AG04450 (cell line): Measurements from ENCODE around the gene MYL4. TPM values are rescaled to one million over a fixed set of nuclear protein-coding genes. Genes with fewer than 3 reads are reported as not detected.
"Not testable (repeated sequence)": the region's sequence is repeated elsewhere in the genome, so short reads cannot be mapped to it uniquely, and the experiment has no call there.

Source experiments
- CTCF ChIA-PET: fragments of 300-600, 350-600 bp; formaldehyde crosslinking; extraction: SDS; loops from one replicate; lab custom pipeline; 2022; ENCODE audit warnings: antibody characterized with exemption, inconsistent platforms; lab: Charles Lee
- POLR2A ChIA-PET: fragments of 350-600 bp; formaldehyde crosslinking; extraction: SDS; loops from one replicate; lab custom pipeline; 2021; ENCODE audit warnings: antibody characterized with exemption, inconsistent platforms; lab: Yijun Ruan, JAX
- DNase-seq: peaks from one replicate; pipeline ENCODE4 v3.0.0-alpha.2; 2011; ENCODE audit warnings: low read depth, low spot score
- H3K27ac ChIP-seq: one replicate; pipeline ENCODE4 v1.5.1; 2012; ENCODE audit warnings: low read depth, low read length, control low read depth
- H3K27me3 ChIP-seq: one replicate; pipeline ENCODE4 v1.6.0; 2012; ENCODE audit warnings: low read length; ENCODE audit not compliant: control insufficient read depth, insufficient read depth
- H3K4me3 ChIP-seq: 2 replicates; pipeline ENCODE4 v1.5.1; 2011; ENCODE audit warnings: mild to moderate bottlenecking, low read depth, low read length, control low read depth
- H3K9me3 ChIP-seq: 2 replicates; pipeline ENCODE4 v1.5.1; 2012; ENCODE audit warnings: low read length; ENCODE audit not compliant: control insufficient read depth, insufficient read depth
- CTCF ChIP-seq: IDR thresholded peaks from 2 replicates; pipeline ENCODE4 v1.5.1; 2011; ENCODE audit warnings: low read depth, low read length, control low read depth, inconsistent platforms
- polyA plus RNA-seq: library from polyadenylated mRNA; depleted of rRNA; stranded (reverse); fragments of >200 nt; gene quantifications from 2 replicates; pipeline ENCODE4 v1.2.3, GENCODE V29; 2011

MYL4 gene
- polyA plus RNA-seq, 1 experiment: 0.19 TPM

GRCh38 chr17:47170710-47171109, 38.4 kb upstream of the MYL4 start:
- H3K4me3 ChIP-seq: no peak overlapping the region
- ChIA-PET POLR2A (no interaction called here), CTCF (no interaction called here)
- no peaks in the 10 kb centered on the region for H3K27me3 ChIP-seq
- no peak overlapping the region for H3K27ac ChIP-seq
- DNase-seq: no peak
- TF ChIP-seq CTCF: no peak
- H3K9me3 ChIP-seq: no peaks in the 10 kb centered on the region

GRCh38 chr17:47172696-47173565, 36.2 kb upstream of the MYL4 start:
- POLR2A ChIA-PET: no interaction called here
- H3K27me3 ChIP-seq: no peaks in the 10 kb centered on the region
- no peaks in the 10 kb centered on the region for H3K9me3 ChIP-seq
- no peak for DNase-seq
- CTCF ChIA-PET: interaction anchor here (0.6 kb wide), 2 partner anchors 8 to 12 kb away, joined by 3 read pairs; no protein-coding TSS in a partner anchor
- TF ChIP-seq CTCF: no peak
- no peak overlapping the region for H3K4me3 ChIP-seq
- H3K27ac ChIP-seq: no peak overlapping the region

GRCh38 chr17:47174823-47175222, 34.3 kb upstream of the MYL4 start:
- POLR2A ChIA-PET: not testable (repeated sequence)
- CTCF ChIA-PET: interaction anchor here (0.9 kb wide), 1 partner anchor 141 kb away, joined by 3 read pairs; no protein-coding TSS in a partner anchor

GRCh38 chr17:47176389-47176826, 32.7 kb upstream of the MYL4 start:
- ChIA-PET POLR2A (no interaction called here), CTCF (no interaction called here)
- Histone ChIP-seq H3K27ac (no peak overlapping the region), H3K9me3 (no peaks in the 10 kb centered on the region), H3K27me3 (no peaks in the 10 kb centered on the region), H3K4me3 (no peak overlapping the region)
- no peak for DNase-seq
- TF ChIP-seq CTCF: no peak

More at GRCh38 chr17:47174823-47175222, 34.3 kb upstream of the MYL4 start:
- not testable (repeated sequence) for H3K9me3 ChIP-seq, H3K27me3 ChIP-seq, DNase-seq, H3K4me3 ChIP-seq, H3K27ac ChIP-seq

GRCh38 chr17:47177261-47177660, 31.9 kb upstream of the MYL4 start:
- H3K27me3 ChIP-seq: no peaks in the 10 kb centered on the region
- H3K4me3 ChIP-seq: no peak overlapping the region
- DNase-seq: no peak
- TF ChIP-seq CTCF: no peak
- CTCF ChIA-PET: no interaction called here
- H3K27ac ChIP-seq: no peak overlapping the region
- no peaks in the 10 kb centered on the region for H3K9me3 ChIP-seq
- POLR2A ChIA-PET: no interaction called here
